GM19438 (cell line): ENCODE results near the gene CREB1.

ENCODE experiments used
- ATAC-seq: cut with Tn5 transposase; IDR thresholded peaks from one replicate; pipeline ENCODE4 v1.9.1; 2021; ENCODE audit warnings: low read depth; ENCODE audit not compliant: unreplicated experiment

The CREB1 gene

DNA sequence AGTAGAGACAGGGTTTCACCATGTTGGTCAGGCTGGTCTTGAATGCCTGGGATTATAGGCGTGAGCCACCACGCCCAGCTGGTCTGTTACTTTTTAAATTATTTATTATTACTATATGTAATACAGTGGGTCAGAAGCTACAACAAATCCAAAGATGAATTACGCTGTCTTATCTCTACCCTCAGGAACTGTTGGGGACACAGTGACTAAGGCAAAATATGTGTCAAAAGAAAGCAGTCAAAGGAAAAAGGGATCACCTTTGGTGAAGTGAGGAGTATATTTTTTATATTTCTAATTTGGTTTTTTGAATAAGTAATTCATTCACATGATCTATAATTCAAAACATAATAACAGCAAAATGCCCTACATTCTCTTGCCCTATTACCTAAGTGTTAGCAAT lies 4.7 kb downstream of the CREB1 start:
- no peak for ATAC-seq

- ATAC-seq = no peak
These were observed 9.7 kb downstream of the CREB1 start for GRCh38 chr2:207539470-207539869.

GRCh38 chr2:207540431-207540830 lies 10.7 kb downstream of the CREB1 start:
- ATAC-seq = no peak

- ATAC-seq = no peak
These were observed 12.2 kb downstream of the CREB1 start for GRCh38 chr2:207541933-207542332.

GRCh38 chr2:207543272-207543671 lies 13.5 kb downstream of the CREB1 start:
- no peak for ATAC-seq

GRCh38 chr2:207546822-207547221 lies 17.1 kb downstream of the CREB1 start:
- no peak for ATAC-seq

DNA sequence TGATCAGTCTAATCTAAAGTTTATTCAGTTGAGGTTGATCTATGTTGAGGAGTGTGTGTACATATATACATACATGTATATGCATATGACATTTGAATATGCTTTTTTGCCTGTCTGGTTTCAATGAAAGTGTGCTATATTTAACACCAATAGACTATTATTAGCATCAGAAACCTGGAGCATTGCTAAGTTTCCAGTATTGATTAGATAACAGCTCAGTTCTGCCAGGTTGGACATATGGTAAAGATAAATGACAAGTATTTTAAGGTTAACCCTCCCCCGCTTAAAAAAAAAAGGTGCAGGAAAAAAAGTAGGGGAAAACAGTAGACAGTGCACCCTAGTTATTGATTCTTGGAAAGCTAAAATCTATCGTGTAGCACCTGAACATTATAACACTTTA lies 19.4 kb downstream of the CREB1 start:
- no peak for ATAC-seq

- no peak for ATAC-seq
These were observed 28.3 kb downstream of the CREB1 start for GRCh38 chr2:207558079-207558491.

DNA sequence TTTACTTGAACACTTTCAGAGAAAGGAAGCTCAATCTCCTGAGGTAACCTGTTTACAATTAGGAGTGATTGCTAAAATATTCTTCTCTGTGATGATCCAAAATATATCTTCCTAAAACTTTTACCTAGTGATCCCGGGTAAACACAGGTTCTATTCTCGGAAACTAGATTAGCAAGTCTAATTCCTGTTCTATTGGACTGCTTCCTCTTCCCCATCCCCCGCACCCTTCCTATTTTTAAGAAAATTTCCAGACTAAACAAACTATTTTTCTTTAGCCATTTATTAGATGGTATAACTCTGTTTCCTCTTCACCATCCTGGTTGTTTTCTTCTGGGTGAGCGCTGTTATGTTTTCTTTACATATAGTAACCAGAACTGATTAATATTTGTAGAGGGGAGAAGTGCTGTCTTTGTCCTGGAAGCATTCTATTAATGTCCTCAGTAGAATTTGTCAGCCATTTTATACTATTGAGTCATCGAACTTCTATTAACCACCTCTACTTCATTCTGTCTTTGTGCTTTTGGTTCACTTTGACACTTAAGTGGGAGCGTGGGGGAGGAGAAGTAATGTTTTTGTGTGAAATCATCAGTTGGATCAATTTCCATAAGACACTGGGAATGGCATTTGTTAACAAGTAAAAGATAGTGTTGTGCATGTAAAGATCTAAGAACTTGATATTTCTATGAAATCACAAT lies 31.8 kb downstream of the CREB1 start:
- no peak for ATAC-seq

DNA sequence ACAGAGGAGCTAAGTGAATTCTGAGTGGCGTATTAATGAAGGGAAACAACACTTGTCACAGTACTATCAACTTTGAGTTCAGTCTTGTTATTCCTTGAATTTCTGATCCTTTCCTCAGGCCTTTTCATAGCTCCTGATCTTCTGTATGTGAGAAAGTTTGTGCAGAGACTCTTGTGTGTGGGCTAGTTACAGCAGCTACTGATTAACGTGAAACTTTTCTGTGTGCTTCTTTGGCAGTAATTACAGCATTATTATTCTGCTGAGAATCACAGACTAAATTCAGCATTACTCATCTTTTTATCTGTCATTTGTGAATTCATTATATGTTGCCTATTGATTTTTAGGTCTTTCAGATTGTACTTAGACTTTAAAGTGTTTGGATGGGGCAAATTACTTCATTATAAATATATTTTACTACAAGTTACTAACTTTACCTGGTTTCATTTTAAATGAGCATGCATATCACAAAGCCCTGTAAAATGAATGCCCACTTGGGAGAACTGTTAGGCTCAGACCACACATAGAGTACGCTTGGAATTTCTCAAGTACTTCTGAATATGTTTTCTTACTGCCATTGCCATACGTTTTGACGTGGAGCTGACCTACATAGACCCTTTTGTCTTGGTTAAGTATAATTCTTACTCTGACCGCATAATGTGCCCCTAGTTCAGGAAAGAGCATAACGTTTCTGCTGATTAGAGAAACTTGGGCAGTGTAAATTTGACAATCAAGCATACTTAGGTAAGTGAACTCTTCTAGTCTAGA lies 36.2 kb downstream of the CREB1 start:
- no peak for ATAC-seq

DNA sequence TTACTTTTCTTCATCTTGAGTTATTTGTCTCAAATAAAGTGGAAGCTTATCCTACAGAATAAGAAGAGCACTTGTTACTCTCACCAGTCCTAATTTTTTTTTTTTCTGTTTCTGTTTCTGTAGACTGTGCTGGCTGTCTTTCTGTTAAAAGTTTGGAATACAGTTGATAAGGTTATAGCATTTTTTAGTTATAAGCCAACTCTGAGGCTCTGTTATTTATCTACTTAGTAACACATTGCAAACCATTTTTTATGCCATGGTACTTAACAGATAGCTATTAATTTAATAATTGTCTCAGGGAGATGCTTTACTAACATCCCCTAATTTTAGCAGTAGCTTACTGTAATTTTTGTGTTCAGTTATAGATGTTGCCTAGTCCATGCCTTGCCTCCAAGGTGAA lies 37.9 kb downstream of the CREB1 start:
- ATAC-seq = no peak

DNA sequence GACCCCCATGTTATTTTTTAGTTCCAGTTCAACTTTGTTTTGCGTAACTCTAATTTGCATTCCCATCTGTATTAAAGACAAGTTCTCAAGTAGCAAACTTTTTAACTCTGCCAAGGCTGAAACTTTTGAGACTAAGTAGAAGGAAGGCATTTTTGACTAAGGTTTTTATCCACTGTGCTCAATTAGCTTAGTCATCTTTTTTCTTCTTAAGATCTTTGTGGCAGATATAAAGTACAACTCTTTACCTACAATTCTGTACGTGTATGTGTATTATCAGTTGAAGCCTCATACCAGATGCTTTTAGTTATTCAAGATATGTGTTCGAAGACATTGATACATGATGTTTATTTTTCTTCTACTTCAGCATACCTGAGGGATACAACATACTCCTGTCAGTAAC lies 41.6 kb downstream of the CREB1 start:
- ATAC-seq = no peak

GRCh38 chr2:207584952-207585351 lies 55.2 kb downstream of the CREB1 start:
- no peak for ATAC-seq

- no peak for ATAC-seq
These were observed 57.5 kb downstream of the CREB1 start for GRCh38 chr2:207587305-207587704.

DNA sequence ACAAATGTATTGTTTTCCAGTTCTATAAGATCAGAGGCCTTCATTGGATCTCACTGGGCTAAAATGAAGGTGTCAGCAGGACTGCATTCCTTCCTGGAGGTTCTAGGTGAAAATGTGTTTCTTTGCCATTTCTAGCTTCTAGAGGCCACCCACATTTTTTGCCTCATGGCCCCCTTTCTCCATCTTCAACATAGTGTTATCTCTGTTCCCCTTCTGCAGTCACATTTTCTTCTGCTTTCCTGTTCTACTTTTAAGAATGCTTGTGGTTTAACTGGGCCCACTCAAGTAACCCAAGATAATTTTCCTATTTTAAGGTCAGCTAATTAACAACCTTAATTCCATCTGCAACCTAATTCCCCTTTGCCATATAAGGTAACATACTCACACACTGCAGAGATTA lies 59.4 kb downstream of the CREB1 start:
- no peak for ATAC-seq

- ATAC-seq = no peak
These were observed 63.5 kb downstream of the CREB1 start for GRCh38 chr2:207593277-207593676.

DNA sequence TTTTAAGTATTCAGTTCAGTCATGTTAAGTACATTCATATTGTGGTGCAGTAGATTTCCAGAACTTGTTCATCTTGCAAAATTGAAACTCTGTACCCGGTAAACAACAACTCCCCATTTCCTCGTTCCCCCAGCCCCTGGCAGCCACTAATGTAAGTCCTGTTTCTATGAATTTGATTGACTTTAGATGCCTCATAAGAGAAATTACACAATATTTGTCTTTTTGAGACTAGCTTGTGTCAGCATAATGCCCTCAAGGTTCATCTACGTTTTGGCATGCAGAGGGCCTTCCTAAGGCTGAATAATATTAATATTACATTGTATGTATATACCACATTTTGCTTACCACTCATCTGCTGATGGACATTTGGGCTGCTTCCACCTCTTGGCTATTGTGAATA lies 64.5 kb downstream of the CREB1 start:
- no peak for ATAC-seq

DNA sequence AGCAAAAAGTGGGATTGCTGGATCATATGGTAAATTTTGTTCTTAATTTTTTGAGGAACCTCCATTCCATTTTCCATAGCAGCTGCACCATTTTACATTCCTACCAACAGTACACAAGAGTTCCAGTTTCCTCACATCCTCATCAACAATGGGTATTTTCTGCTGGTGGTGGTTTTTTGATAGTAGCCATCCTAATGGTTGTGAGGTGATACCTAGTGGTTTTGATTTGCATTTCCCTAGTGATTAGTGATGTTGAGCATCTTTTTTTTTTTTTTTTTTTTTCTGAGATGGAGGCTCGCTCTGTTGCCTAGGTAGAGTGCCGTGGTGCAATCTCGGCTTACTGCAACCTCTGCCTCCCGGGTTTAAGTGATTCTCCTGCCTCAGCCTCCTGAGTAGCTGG lies 65.0 kb downstream of the CREB1 start:
- ATAC-seq = no peak

DNA sequence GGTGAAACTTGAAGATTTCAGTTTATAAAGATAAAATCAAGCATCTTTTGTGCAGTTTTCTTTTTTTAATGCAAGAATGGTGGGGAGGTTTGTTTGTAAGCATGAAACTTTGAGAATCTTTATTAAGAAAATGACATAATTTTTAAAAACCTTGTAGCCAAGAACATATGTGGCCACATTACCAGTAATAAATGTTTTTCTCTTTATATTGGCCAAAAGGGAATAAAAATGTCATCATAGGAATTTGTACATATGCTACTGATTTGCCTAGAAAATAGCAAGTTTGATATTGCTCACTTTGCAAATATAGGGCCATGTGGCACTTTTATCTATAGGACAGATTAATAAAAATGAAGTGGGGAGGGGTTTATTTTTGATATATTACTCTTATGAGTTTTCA lies 69.9 kb downstream of the CREB1 start:
- no peak for ATAC-seq

DNA sequence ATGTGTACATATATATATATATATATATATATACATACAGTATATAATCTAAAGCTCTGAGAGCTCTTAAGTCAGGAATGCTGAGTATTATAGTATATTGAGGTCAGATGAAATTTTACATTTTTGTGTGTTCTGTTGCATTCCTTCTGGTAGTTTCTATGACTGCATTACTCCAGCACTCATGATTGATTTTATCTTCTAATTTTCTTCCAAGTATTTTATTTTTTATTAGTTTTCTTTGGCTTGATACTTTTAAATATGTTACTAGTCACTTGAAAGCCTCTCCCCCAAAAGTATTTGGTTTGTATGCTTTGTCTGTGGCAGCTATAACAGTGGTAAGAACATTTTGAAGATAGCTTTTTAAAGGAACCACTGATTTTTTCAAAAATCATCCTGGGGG lies 70.5 kb downstream of the CREB1 start:
- ATAC-seq = no peak

- ATAC-seq = no peak
These were observed 72.0 kb downstream of the CREB1 start for GRCh38 chr2:207601774-207602173.

- ATAC-seq = no peak
These were observed 73.7 kb downstream of the CREB1 start for GRCh38 chr2:207603486-207603885.
